Measurements from ENCODE around the gene SETD2.
A peak's percentile ranks its signal among the peaks of the same experiment; 100 is the strongest.

Gene SETD2

GRCh38 chr3:47016086-47016933 is 147.6 kb downstream of the SETD2 start:
- no peak for DNase-seq (ENCODE audit: low read depth)
- H3K4me3 ChIP-seq (ENCODE audit: low read depth, low read length), result peak overlapping the region; percentile 4
- no peak for TF ChIP-seq MAX (IDR thresholded peaks at IDR 0.05; ENCODE audit: low read depth, low read length)
- TF ChIP-seq MYC (IDR thresholded peaks at IDR 0.05; ENCODE audit: low read depth, low read length), result no peak
- TF ChIP-seq POLR2A (IDR thresholded peaks at IDR 0.05; ENCODE audit: extremely low read depth, insufficient read length), result no peak
- no peak for TF ChIP-seq CTCF (IDR thresholded peaks at IDR 0.05; ENCODE audit: low read depth, low read length)

GRCh38 chr3:47015151-47015550 is 148.8 kb downstream of the SETD2 start:
- TF ChIP-seq POLR2A (IDR thresholded peaks at IDR 0.05; ENCODE audit: extremely low read depth, insufficient read length), result no peak
- no peak for TF ChIP-seq MAX (IDR thresholded peaks at IDR 0.05; ENCODE audit: low read depth, low read length)
- TF ChIP-seq MYC (IDR thresholded peaks at IDR 0.05; ENCODE audit: low read depth, low read length), result no peak
- no peak for TF ChIP-seq CTCF (IDR thresholded peaks at IDR 0.05; ENCODE audit: low read depth, low read length)
- H3K4me3 ChIP-seq (ENCODE audit: low read depth, low read length), result no peak overlapping the region
- no peak for DNase-seq (ENCODE audit: low read depth)

GRCh38 chr3:47014036-47014435 is 149.9 kb downstream of the SETD2 start:
- H3K4me3 ChIP-seq (ENCODE audit: low read depth, low read length), result no peak overlapping the region
- no peak for DNase-seq (ENCODE audit: low read depth)
- TF ChIP-seq MYC (IDR thresholded peaks at IDR 0.05; ENCODE audit: low read depth, low read length) (no peak), CTCF (IDR thresholded peaks at IDR 0.05; ENCODE audit: low read depth, low read length) (no peak), MAX (IDR thresholded peaks at IDR 0.05; ENCODE audit: low read depth, low read length) (no peak), POLR2A (IDR thresholded peaks at IDR 0.05; ENCODE audit: extremely low read depth, insufficient read length) (no peak)

- TF ChIP-seq CTCF (IDR thresholded peaks at IDR 0.05; ENCODE audit: low read depth, low read length) (no peak), MAX (IDR thresholded peaks at IDR 0.05; ENCODE audit: low read depth, low read length) (no peak), POLR2A (IDR thresholded peaks at IDR 0.05; ENCODE audit: extremely low read depth, insufficient read length) (no peak), MYC (IDR thresholded peaks at IDR 0.05; ENCODE audit: low read depth, low read length) (no peak)
- DNase-seq (ENCODE audit: low read depth), result no peak
- no peak overlapping the region for H3K4me3 ChIP-seq (ENCODE audit: low read depth, low read length)
These were observed 150.7 kb downstream of the SETD2 start for GRCh38 chr3:47013231-47013630.

GRCh38 chr3:47012342-47013230 is 151.3 kb downstream of the SETD2 start:
- TF ChIP-seq MAX (IDR thresholded peaks at IDR 0.05; ENCODE audit: low read depth, low read length) (no peak), POLR2A (IDR thresholded peaks at IDR 0.05; ENCODE audit: extremely low read depth, insufficient read length) (no peak), MYC (IDR thresholded peaks at IDR 0.05; ENCODE audit: low read depth, low read length) (no peak), CTCF (IDR thresholded peaks at IDR 0.05; ENCODE audit: low read depth, low read length) (no peak)
- H3K4me3 ChIP-seq (ENCODE audit: low read depth, low read length), result no peak overlapping the region
- DNase-seq (ENCODE audit: low read depth), result no peak

Measured in NB4 (cell line).